AG09309 (cell line): ENCODE data around the gene GRK3.
A peak's percentile ranks its signal among the peaks of the same experiment; 100 is the strongest.

Experiments
- DNase-seq: peaks from one replicate; pipeline ENCODE4 v3.0.0-alpha.2; 2010; ENCODE audit warnings: low read depth
- H3K4me3 ChIP-seq: 2 replicates; pipeline ENCODE4 v1.5.1; 2011; ENCODE audit warnings: mild to moderate bottlenecking, low read depth, low read length, moderate library complexity; ENCODE audit not compliant: control insufficient read depth
- TF ChIP-seq, protein P1 (sequence below): IDR thresholded peaks from 2 replicates; pipeline ENCODE4 v1.5.1; 2011; ENCODE audit warnings: mild to moderate bottlenecking, low read depth, low read length, inconsistent platforms; ENCODE audit not compliant: insufficient read depth, control insufficient read depth; ENCODE audit errors: missing control alignments

GRK3 gene

DNA sequence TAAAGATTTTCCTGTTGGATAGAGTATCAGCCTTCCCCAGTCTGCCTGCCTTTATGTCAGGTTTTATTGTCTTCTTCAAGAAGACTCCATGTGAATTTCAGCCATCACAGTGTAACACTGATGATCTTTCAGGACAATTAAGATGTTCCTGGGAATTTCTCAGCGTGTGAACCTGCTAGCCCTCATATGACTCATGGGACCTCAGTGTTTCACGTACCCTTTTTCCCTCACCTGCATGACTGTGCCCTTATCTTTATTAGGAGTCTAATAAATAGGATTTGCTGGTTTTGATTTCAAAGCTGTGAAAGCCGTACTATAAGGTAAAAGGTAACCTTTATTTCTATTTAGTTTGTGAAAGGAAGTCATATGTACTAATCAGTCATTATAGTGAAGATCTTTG is 95.9 kb downstream of the GRK3 start:
- DNase-seq: no peak
- TF ChIP-seq, protein P1, sequence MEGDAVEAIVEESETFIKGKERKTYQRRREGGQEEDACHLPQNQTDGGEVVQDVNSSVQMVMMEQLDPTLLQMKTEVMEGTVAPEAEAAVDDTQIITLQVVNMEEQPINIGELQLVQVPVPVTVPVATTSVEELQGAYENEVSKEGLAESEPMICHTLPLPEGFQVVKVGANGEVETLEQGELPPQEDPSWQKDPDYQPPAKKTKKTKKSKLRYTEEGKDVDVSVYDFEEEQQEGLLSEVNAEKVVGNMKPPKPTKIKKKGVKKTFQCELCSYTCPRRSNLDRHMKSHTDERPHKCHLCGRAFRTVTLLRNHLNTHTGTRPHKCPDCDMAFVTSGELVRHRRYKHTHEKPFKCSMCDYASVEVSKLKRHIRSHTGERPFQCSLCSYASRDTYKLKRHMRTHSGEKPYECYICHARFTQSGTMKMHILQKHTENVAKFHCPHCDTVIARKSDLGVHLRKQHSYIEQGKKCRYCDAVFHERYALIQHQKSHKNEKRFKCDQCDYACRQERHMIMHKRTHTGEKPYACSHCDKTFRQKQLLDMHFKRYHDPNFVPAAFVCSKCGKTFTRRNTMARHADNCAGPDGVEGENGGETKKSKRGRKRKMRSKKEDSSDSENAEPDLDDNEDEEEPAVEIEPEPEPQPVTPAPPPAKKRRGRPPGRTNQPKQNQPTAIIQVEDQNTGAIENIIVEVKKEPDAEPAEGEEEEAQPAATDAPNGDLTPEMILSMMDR: no peak
- no peak overlapping the region for H3K4me3 ChIP-seq

- no peak overlapping the region for H3K4me3 ChIP-seq
- DNase-seq: no peak
- TF ChIP-seq, protein P1: no peak
Measured at GRCh38 chr22:25661073-25661472, 96.6 kb downstream of the GRK3 start.

DNA sequence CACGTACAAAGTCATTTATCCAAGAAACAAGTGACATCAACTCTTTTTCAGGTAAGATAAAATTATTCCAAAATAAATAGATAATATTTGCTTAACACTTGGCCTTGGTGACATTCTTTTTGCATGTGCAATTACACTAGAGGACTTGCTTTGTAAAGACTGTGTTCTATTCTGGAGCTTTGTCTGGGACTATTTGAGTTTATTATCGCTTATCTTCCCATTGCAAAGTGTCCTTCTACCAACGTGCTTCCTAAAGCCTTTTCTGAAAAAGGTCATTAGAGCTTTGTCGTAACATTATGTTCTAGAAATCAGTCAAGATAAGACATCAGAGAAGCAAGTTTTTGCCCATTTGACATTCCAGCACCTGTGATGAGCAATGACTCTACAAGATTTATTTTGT is 99.2 kb downstream of the GRK3 start:
- no peak overlapping the region for H3K4me3 ChIP-seq
- DNase-seq: no peak
- TF ChIP-seq, protein P1: no peak

DNA sequence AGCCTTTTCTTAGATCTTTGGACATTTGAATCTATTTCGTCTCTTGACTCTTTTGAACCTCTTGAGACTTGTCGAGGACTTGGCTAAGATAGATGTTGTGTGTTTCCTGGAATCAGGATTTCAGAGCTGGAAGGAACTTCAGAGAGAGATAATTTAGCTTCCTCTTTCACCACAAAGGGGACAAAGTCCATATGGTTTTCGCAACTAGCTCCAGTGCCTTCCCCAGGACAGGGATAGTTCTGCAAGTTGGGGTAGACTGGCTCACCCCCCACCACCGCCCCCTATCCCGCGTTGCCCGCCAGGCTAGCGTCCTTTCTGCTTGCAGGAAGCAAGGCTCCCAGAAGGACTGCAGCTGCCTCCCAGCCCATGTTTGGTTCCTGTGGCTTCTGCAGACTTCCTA is 101.8 kb downstream of the GRK3 start:
- H3K4me3 ChIP-seq: no peak overlapping the region
- no peak for DNase-seq
- TF ChIP-seq, protein P1: no peak

GRCh38 chr22:25668437-25668836 is 104.0 kb downstream of the GRK3 start:
- no peak overlapping the region for H3K4me3 ChIP-seq
- peak; percentile 46 for DNase-seq
- TF ChIP-seq, protein P1: no peak

DNA sequence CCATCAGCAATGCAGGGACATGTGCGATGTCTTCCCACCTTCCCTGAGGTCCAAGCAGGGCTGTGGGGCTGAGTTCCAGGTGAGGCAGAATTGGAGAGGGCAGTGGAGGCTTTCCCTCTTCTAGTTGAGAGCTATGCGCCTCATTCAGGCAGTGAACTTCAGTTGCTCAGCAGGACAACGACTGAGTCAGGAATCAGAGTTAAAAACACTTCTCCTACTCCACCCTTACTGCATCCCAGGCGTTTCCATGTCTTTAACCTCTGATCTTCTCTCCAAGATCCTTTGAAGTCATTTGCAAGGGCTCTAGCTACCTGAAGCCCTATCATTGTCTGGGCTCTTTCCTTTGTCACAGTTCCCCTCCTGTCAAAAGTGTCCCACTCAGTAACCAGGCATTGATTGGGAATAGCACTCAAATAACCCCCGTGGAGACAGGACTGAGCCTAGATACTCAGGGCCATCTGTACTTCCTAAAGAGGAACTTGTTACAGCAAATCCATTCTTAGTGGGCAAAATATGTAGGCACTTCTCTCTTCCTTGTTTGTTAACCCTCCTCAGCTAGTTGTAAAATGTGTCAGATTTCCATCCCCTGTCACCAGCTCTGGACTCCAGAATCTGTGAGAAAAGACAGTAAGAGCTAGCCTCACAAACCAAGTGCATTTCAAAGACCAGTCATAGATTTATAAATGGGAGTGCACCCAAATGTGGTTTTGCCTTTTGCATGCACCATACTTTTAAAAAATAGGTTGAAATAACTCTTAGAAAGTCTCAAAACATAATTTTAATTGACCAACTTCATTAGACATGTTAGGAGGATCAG is 105.0 kb downstream of the GRK3 start:
- TF ChIP-seq, protein P1: no peak
- DNase-seq: no peak
- H3K4me3 ChIP-seq: no peak overlapping the region
